NCI-H524 (cell line): ENCODE data around the gene PCDHGA1.

Experiments used
- DNase-seq, 2 experiments: peaks; one replicate each; lab custom pipeline; 2025; lab: John Stamatoyannopoulos, UW

PCDHGA1 gene

DNA sequence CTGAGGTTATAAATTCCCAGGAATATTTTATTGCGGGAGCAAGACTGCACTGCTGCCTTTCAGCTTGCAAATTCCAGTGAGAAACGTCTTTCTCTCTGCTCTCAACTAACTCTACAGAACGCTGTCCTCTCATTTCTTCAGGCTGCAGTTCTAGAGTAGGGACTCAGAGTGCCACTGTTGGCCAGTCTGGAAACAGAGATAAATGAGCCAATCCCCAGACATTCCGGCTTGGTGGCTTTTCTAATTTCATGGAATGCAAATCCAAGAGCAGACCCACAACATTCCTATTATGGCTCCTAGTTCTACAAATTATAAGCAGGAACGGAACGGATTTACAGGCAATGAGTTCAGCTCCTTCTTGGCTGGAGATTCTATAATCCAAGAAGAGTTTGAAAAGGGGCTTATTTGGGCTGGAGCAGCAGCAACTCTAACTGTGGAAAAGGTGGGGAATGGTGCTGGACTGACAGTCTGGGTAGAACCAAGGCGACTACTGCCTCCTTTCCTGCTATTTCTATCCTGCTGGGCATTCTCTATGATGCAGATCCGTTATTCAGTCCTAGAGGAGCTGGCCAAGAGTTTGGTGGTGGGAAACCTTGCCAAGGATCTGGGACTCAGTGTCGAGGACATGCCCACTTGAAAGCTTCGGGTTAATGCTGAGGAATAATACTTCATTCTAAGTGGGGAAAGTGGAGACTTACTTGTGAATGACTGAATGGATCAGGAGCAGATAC is 109.3 kb downstream of the PCDHGA1 start:
- no peak for DNase-seq

DNA sequence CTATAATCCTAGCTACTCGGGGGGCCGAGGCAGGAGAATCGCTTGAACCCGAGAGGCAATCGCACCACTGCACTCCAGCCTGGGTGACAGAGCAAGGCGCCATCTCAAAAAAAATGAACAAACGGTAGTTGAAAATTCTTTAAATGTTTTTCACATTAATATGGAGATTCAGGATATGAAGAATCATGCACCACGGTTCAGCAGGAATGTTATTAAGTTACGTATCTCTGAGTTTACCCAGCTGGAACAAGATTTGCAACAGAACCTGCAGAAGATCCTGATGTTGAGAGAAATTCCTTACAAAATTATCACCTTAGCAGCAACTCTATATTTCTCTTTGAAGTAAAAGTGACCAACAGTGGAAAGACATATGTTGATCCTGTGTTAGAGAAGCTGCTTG is 110.0 kb downstream of the PCDHGA1 start:
- no peak for DNase-seq

DNA sequence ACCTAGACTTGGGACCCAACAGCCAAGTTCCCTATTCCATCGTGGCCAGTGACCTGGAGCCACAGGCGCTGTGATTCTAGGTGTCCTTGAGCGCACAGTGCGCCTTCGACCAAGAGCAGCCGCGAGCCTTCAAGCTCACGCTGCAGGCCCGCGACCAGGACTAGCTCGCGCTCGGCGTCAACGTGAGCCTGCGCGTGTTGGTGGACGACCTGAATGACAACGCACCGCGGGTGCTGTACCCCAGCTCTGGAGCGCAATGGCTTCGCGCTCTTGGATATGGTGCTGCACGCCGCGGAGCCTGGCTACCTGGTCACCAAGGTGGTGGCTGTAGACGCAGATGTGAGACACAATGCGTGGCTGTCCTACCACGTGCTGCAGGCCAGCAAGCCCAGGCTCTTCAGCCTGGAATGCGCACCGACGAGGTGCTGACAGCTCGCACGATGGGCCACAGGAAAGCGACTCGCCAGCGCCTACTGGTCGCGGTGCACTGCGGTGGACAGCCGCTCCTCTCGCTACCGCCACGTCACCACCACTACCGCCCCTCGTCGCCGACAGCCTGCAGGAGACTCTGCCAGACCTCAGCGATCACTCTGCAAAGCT is 111.4 kb downstream of the PCDHGA1 start:
- no peak for DNase-seq

DNA sequence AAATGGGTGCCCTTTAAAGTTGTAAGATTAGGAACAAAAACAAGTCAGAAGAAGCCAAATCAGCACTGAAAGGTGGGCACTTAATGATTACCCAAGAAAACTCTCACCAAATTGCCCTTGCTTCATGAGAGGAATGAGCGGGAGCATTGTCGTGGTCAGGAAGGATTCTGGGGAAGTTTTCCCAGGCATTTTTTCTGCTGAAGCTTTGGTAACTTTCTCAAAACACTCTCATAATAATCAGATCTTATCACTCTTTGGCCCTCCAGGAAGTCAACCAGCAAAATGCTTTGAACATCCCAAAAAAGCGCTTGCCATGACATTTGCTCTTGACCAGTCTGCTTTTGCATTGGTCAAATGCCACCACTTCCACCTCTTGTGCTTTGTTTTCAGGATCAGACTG is 135.0 kb downstream of the PCDHGA1 start:
- DNase-seq = no peak

DNA sequence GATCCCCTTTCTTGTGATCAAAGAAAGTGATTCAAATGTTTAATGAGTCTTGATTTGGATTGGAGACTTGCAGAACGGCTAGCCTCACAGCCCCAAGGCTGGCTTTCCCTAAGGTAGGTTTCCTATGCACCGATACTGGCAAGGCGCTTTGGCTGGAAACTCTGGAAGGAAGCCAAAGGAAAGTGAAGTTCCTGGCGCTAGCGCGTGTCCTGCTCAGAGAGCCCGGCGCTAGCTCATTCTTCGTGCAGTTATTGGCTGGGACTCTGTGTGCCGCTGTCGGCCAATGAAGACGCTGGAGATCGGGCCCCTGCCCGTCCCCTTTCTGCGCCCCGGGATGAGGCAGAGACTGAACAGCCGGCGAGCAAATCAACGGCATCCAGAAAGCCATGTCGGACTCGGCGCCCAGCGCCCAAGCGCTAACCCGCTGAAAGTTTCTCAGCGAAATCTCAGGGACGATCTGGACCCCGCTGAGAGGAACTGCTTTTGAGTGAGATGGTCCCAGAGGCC is 145.4 kb downstream of the PCDHGA1 start, which contains the start of gene PCDHGC3:
TSS of gene PCDHGC3 (plus strand) at position 342 of the 507 bp plus-strand sequence. CDS start at position 493, 151 bp downstream.
- DNase-seq = peak; percentile 78 to 89

DNA sequence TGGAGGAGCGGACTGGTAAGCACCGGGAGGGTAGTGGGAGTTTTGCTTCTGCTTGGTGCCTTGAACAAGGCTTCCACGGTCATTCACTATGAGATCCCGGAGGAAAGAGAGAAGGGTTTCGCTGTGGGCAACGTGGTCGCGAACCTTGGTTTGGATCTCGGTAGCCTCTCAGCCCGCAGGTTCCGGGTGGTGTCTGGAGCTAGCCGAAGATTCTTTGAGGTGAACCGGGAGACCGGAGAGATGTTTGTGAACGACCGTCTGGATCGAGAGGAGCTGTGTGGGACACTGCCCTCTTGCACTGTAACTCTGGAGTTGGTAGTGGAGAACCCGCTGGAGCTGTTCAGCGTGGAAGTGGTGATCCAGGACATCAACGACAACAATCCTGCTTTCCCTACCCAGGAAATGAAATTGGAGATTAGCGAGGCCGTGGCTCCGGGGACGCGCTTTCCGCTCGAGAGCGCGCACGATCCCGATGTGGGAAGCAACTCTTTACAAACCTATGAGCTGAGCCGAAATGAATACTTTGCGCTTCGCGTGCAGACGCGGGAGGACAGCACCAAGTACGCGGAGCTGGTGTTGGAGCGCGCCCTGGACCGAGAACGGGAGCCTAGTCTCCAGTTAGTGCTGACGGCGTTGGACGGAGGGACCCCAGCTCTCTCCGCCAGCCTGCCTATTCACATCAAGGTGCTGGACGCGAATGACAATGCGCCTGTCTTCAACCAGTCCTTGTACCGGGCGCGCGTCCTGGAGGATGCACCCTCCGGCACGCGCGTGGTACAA is 146.0 kb downstream of the PCDHGA1 start:
- DNase-seq = peak; percentile 2 to 45

DNA sequence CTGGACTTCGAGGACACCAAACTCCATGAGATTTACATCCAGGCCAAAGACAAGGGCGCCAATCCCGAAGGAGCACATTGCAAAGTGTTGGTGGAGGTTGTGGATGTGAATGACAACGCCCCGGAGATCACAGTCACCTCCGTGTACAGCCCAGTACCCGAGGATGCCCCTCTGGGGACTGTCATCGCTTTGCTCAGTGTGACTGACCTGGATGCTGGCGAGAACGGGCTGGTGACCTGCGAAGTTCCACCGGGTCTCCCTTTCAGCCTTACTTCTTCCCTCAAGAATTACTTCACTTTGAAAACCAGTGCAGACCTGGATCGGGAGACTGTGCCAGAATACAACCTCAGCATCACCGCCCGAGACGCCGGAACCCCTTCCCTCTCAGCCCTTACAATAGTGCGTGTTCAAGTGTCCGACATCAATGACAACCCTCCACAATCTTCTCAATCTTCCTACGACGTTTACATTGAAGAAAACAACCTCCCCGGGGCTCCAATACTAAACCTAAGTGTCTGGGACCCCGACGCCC is 146.8 kb downstream of the PCDHGA1 start:
- DNase-seq = no peak

DNA sequence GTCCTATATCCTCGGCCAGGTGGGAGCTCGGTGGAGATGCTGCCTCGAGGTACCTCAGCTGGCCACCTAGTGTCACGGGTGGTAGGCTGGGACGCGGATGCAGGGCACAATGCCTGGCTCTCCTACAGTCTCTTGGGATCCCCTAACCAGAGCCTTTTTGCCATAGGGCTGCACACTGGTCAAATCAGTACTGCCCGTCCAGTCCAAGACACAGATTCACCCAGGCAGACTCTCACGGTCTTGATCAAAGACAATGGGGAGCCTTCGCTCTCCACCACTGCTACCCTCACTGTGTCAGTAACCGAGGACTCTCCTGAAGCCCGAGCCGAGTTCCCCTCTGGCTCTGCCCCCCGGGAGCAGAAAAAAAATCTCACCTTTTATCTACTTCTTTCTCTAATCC is 147.5 kb downstream of the PCDHGA1 start:
- no peak for DNase-seq

DNA sequence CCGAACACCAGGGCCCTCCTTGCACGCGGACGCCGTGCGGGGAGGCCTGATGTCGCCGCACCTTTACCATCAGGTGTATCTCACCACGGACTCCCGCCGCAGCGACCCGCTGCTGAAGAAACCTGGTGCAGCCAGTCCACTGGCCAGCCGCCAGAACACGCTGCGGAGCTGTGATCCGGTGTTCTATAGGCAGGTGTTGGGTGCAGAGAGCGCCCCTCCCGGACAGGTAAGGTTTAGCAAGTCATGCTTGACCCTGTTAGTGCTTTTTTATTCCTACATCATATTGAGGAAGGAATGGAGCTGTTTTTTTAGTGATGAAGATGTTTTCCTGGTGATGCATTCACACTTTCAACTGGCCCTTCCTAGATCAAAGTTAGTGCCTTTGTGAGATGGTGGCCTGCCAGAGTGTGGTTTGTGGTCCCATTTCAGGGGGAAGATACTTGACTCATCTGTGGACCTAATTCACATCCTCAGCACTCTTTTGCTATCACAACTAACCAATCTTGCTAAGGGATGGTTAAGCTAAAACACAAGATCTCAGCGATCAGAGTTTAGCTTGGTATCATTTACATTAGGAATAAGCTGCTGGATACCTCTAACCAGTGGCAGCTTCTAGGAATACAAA is 148.1 kb downstream of the PCDHGA1 start:
- no peak for DNase-seq

DNA sequence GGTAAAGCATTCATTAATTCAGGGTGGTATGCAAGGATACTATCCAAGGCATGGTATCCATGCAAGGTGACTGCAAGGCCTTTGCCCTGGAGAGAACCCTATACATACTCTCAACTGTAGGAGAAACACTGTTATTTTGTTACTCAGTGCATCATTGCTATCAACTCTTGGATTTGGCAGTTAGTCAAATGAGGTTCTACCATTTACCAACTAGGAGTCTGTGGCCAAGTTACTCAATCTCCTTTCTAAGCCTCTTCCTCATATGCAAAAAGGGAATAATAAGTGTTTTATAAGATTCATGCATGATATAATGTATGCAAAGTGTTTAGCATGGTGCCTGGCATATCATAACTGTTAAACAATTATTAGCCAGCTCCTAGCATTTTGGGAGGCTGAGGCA is 149.5 kb downstream of the PCDHGA1 start:
- no peak for DNase-seq

DNA sequence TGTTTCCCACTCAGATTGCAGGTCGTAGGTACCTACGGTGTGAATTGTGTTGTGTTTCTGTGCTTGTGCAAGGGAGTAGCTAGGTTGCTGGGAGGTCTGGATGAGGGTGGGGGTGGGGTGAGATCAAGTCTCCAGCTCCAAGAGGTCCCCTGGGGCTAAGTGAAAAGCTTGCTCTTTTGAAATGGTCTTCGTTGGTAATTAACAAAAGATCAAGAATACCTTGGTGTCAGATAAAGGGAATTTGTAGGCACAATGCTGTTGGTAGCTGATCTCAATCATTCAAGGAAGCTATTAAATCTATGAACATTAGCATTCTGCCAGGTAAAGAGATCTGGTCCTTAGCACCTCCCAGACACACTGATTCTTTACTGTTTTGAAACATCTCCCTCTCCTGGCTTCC is 153.6 kb downstream of the PCDHGA1 start:
- DNase-seq = peak in 1 of 2 experiments; percentile 7

DNA sequence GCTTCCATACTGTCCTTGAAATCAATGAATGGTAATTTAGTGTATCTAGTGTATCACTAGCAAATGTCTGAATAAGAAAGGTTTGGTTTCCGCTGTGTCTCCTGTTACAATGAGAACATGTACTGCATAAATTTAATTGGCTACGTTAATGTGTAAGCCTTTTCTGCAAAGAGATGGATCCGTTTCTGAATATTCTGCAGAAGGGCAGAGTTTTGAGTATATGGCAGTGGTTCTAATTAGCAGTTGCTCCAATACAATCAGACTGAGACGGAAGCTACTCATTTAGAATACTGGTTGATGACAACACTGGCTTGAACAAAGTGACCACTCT is 154.0 kb downstream of the PCDHGA1 start:
- DNase-seq = no peak

DNA sequence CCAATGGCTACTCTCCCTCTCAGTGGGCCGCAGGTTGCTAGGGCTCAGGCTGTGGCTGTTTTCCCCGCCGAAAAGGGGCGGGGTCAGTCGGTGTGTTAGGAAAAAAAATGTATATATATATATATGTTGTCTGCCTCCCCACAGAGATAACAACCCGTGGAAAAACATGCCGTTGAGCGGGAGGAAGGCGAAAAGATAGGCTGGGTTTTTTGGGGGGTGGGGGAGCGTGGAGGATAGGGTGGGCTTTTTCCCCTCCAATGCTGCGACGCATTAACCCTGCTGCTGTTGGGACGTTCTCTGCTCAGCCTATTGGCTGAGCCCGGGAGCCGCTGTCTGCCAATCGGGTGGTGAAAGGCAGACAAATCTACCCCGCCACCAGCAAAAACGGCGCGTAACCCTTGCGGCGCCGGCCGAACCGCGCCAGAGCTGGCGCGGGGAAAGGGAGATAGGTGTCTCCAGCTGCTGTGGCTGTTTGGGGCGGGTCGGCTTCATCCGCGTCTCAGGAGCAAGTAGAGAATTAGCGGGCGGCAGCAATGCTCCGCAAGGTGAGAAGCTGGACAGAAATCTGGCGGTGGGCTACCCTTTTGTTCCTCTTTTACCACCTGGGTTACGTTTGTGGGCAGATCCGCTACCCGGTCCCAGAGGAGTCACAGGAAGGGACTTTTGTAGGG is 154.5 kb downstream of the PCDHGA1 start, which contains the start of gene PCDHGC4:
TSS of gene PCDHGC4 (plus strand) at position 390 of the 671 bp plus-strand sequence. CDS start at position 534, 144 bp downstream.
- DNase-seq = peak in 1 of 2 experiments; percentile 49

DNA sequence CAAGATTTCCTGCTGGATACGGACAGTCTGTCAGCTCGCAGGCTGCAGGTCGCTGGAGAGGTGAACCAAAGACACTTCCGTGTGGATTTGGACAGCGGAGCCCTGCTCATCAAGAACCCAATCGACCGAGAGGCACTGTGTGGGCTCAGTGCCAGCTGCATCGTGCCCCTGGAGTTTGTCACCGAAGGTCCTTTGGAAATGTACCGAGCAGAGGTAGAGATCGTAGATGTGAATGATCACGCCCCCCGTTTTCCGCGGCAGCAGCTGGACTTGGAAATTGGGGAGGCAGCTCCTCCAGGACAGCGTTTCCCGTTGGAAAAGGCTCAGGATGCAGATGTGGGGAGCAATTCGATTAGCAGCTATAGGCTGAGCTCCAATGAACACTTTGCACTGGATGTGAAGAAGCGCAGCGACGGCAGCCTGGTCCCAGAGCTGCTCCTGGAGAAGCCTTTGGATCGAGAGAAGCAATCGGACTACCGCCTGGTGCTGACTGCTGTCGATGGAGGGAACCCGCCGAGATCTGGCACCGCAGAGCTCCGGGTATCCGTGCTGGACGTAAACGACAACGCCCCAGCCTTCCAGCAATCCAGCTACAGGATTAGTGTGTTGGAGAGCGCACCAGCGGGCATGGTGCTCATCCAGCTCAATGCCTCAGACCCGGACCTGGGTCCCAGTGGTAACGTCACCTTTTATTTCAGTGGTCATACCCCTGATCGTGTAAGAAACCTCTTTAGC is 155.2 kb downstream of the PCDHGA1 start:
- no peak for DNase-seq

DNA sequence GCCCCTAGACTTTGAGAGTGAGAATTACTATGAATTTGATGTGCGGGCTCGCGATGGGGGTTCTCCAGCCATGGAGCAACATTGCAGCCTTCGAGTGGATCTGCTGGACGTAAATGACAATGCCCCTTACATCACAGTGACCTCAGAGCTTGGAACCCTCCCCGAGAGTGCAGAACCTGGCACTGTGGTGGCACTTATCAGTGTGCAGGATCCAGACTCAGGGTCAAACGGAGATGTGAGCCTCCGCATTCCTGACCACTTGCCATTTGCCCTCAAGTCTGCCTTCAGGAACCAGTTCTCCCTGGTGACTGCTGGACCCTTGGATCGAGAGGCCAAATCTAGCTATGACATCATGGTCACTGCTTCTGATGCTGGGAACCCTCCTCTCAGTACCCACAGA is 155.8 kb downstream of the PCDHGA1 start:
- DNase-seq = no peak

DNA sequence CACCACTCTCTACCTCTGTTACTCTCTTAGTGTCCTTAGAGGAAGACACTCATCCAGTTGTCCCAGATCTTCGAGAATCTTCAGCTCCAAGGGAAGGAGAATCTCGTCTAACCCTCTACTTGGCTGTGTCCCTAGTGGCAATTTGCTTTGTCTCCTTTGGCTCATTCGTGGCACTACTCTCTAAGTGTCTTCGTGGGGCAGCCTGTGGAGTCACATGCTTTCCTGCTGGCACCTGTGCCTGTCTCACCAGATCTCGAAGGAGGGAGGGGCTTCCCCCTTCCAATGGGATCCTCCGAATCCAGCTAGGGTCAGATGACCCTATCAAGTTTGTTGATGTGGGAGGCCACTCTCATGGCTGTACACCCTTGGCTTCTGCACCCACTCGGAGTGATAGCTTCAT is 156.8 kb downstream of the PCDHGA1 start:
- DNase-seq = no peak

DNA sequence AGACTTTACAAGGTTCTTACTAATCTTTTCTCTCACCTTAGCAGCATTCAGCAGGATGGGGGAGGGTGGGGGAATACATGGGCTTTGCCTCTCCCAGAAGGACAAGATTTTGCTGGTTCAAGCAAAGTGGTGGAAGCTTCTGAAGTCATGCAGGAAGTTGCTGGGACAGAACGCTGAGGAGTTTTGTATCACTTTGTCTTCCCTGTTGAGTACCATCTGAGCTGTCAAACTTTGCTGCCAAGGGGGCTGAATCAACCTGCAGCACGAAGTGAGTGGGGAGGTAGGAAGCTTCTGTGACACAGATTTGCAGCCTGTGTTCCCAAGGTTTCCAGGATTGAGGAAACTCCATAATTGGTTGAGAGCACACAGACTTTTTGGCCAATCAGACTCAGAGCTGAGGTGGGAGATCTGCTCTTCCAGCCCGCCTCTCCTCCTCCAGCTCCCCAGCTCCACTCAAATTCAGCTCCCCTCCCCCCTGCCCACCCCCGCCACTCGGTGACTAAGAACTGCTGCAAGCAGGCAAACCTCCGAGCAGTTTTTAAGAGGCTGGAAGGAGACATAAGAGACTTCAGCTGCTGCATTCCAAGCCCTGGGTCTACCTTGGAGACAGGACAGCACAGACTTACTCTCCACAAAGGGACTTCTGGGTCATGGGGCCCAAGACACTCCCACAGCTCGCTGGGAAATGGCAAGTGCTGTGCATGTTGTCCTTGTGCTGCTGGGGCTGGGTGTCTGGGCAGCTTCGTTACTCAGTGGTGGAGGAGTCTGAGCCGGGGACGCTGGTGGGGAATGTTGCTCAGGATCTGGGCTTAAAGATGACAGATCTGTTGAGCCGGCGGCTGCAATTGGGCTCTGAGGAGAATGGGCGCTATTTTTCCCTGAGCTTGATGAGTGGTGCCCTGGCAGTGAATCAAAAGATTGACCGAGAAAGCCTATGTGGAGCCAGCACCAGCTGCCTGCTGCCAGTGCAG is 158.6 kb downstream of the PCDHGA1 start, which contains the start of gene PCDHGC5:
TSS of gene PCDHGC5 (plus strand) at position 491 of the 971 bp plus-strand sequence. CDS start at position 651, 160 bp downstream.
- DNase-seq = peak in 1 of 2 experiments; percentile 34

DNA sequence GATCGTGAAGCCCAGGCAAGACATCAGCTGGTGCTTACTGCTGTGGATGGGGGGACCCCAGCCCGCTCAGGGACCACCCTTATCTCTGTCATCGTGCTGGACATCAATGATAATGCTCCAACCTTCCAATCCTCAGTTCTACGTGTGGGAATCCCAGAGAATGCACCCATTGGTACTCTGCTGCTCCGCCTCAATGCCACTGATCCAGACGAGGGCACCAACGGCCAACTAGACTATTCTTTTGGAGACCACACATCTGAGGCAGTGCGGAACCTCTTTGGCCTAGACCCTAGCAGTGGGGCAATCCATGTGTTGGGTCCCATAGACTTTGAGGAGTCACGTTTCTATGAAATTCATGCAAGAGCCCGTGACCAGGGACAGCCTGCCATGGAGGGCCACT is 159.5 kb downstream of the PCDHGA1 start:
- DNase-seq = no peak

DNA sequence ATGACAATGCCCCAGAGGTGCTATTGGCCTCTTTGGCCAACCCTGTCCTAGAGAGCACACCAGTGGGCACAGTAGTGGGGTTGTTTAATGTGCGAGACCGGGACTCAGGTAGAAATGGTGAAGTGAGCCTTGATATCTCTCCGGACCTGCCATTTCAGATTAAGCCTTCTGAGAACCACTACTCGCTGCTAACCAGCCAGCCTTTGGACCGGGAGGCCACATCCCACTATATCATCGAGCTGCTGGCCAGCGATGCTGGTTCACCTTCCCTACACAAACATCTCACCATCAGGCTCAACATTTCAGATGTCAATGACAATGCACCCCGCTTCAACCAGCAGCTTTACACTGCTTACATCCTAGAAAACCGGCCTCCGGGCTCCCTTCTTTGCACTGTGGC is 160.0 kb downstream of the PCDHGA1 start:
- DNase-seq = no peak
